ENCODE results near the gene PLXNA4.

PLXNA4 gene

GRCh38 chr7:132309102-132309805, 267.0 kb downstream of the PLXNA4 start:
- ChIA-PET POLR2A (no interaction called here), CTCF (interaction anchor here (0.7 to 2.5 kb wide), 3 partner anchors 10 to 271 kb away, joined by 3 to 21 read pairs (median 5); no protein-coding TSS in a partner anchor)
- TF ChIP-seq CTCF (IDR thresholded peaks at IDR 0.05; ENCODE audit: control extremely low read depth, extremely low read depth, low read depth, missing control alignments), result no peak
- DNase-seq (ENCODE audit: extremely low spot score), result no peak

- ChIA-PET CTCF (interaction anchor here (0.9 kb wide), 1 partner anchor 13 kb away, joined by 4 read pairs; no protein-coding TSS in a partner anchor), POLR2A (no interaction called here)
- no peak for TF ChIP-seq CTCF (IDR thresholded peaks at IDR 0.05; ENCODE audit: control extremely low read depth, extremely low read depth, low read depth, missing control alignments)
- no peak for DNase-seq (ENCODE audit: extremely low spot score)
These were observed 268.8 kb downstream of the PLXNA4 start for GRCh38 chr7:132307465-132307864.

- CTCF ChIA-PET, result no interaction called here
- no peak for DNase-seq (ENCODE audit: extremely low spot score)
- TF ChIP-seq CTCF (IDR thresholded peaks at IDR 0.05; ENCODE audit: control extremely low read depth, extremely low read depth, low read depth, missing control alignments), result no peak
- POLR2A ChIA-PET, result no interaction called here
These were observed 275.5 kb downstream of the PLXNA4 start for GRCh38 chr7:132300599-132301277.

- POLR2A ChIA-PET, result no interaction called here
- CTCF ChIA-PET, result no interaction called here
- TF ChIP-seq CTCF (IDR thresholded peaks at IDR 0.05; ENCODE audit: control extremely low read depth, extremely low read depth, low read depth, missing control alignments), result no peak
- DNase-seq (ENCODE audit: extremely low spot score), result no peak
These were observed 277.5 kb downstream of the PLXNA4 start for GRCh38 chr7:132298790-132299189.

- DNase-seq (ENCODE audit: extremely low spot score), result no peak
- ChIA-PET POLR2A (interaction anchor here (0.6 kb wide), 1 partner anchor 786 kb away, joined by 6 read pairs; no protein-coding TSS in a partner anchor), CTCF (no interaction called here)
- TF ChIP-seq CTCF (IDR thresholded peaks at IDR 0.05; ENCODE audit: control extremely low read depth, extremely low read depth, low read depth, missing control alignments), result no peak
These were observed 279.4 kb downstream of the PLXNA4 start for GRCh38 chr7:132296820-132297219.

GRCh38 chr7:132295175-132295574, 281.1 kb downstream of the PLXNA4 start:
- no peak for TF ChIP-seq CTCF (IDR thresholded peaks at IDR 0.05; ENCODE audit: control extremely low read depth, extremely low read depth, low read depth, missing control alignments)
- POLR2A ChIA-PET, result no interaction called here
- CTCF ChIA-PET, result interaction anchor here (2.1 kb wide), 1 partner anchor 23 kb away, joined by 9 read pairs; no protein-coding TSS in a partner anchor
- DNase-seq (ENCODE audit: extremely low spot score), result no peak
